AG09319 (cell line): Measurements from ENCODE around the gene CLDN7.

Experiments
- DNase-seq: peaks from one replicate; pipeline ENCODE4 v3.0.0-alpha.2; 2010; ENCODE audit warnings: low read depth; ENCODE audit errors: extremely low read depth
- TF ChIP-seq, protein P1 (sequence below): IDR thresholded peaks from 2 replicates; pipeline ENCODE4 v1.5.1; 2011; ENCODE audit warnings: low read depth, mild to moderate bottlenecking, inconsistent platforms, low read length, moderate library complexity

Gene CLDN7

GRCh38 chr17:7260151-7260550, 2.1 kb downstream of the CLDN7 start:
- TF ChIP-seq, protein P1, sequence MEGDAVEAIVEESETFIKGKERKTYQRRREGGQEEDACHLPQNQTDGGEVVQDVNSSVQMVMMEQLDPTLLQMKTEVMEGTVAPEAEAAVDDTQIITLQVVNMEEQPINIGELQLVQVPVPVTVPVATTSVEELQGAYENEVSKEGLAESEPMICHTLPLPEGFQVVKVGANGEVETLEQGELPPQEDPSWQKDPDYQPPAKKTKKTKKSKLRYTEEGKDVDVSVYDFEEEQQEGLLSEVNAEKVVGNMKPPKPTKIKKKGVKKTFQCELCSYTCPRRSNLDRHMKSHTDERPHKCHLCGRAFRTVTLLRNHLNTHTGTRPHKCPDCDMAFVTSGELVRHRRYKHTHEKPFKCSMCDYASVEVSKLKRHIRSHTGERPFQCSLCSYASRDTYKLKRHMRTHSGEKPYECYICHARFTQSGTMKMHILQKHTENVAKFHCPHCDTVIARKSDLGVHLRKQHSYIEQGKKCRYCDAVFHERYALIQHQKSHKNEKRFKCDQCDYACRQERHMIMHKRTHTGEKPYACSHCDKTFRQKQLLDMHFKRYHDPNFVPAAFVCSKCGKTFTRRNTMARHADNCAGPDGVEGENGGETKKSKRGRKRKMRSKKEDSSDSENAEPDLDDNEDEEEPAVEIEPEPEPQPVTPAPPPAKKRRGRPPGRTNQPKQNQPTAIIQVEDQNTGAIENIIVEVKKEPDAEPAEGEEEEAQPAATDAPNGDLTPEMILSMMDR, result no peak
- no peak for DNase-seq

GRCh38 chr17:7259555-7259889, 2.8 kb downstream of the CLDN7 start:
- TF ChIP-seq, protein P1, result no peak
- no peak for DNase-seq

DNA sequence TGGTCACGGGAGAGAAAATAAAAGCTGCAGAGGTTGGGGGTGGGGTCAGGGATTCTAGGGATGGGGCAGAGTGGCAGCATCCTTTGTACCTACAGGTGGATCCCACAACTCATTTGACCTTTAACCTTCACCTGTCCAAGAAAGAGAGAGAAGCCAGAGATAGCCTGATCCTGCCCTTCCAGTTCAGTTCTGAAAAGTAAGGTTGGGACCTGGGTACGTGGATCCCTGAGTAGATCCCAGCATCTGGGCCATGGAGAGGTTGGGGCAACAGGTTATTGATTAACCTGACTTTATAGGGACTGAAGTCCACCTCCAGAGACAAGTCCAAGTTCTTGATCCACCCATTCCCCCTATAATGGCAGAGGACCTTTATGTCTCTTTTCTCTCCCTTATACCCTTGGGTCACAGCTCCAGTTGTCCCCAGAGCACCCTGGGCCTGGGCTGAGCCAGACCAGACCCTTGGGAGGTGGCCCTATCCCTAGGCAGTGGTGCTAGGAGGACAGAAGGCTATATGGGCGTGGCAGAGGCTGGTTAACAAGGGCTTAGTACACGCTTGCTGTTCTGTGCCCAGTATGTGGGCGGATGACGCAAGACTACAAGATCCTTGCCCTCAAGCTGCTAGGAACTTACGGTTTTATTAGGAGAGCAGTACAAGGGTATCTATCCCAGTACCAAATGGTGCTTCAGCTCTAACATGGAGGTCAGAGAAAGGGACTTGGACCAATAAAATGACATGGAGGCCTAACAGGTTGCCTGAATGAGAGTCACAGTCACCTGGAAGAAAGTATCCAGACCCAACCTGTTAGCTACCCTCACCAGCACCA, 3.3 kb downstream of the CLDN7 start:
- no peak for DNase-seq
- TF ChIP-seq, protein P1, result no peak

DNA sequence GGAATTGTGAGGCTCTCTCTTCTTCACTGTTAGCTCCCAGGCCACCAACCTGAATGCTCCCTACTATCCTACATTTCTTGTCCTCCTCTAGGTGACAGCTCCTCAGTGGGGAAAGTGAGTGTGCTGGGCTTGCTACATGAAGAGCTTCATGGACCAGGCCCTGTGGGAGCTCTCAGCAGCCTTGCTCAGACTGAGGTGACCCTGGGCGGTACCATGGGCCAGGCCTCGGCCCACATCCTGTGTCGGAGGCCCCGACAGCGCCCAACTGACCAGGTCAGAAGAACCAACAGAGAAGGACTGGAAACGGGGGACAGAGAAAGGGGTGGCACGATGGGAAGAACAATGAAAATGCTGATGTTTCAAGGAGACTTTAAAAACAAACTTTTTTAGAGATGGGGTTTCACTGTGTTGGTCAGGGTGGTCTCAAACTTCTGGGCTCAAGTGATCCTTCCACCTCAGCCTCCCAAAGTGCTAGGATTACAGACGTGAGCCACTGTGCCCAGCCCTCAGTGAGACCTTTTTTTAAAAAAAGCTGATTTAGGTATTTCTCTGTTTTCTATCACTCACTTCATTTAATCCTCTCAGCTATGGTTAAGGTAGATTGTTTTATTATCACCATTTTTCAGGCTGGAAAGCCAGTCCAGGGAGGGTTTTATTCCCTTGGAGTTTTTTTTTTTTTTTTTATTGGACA, 5.4 kb downstream of the CLDN7 start:
- no peak for DNase-seq
- TF ChIP-seq, protein P1, result no peak

DNA sequence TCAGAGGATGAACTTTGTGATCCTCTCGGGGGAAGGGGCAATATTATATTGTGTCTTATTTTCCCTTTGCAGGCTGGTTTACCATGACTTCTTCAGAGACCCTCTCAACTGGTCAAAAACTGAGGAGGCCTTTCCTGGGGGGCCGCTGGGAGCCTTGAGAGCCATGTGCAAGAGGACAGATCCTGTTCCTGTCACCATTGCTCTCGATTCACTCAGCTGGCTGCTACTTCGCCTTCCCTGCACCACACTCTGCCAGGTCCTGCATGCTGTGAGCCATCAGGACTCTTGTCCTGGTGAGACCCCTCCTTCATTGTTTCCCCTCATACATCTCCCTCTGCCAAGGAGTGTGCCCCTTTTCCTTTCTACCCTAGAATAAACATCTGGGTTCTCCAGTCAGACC, 7.8 kb downstream of the CLDN7 start:
- DNase-seq, result no peak

DNA sequence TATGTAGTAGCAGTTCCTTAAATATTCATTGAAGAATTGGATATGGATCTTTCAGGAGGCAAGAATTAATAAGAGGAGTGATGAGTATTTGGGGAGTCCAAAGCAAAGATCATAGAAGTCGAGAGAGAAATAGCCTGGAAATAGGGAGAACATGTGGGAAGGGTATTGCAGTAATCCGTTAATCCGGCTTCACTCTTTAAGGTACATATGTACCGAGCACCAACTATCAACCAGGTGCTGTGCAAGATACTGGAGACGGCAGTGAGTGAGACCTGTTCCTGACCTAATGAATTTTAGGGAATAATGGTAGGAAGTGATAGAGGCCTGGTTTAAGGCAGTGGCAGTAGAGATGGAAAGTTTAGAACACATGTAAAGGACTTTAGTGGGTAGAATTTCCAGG, 9.2 kb downstream of the CLDN7 start:
- TF ChIP-seq, protein P1, result no peak
- DNase-seq, result no peak

More for the DNA sequence above, 7.8 kb downstream of the CLDN7 start:
- TF ChIP-seq, protein P1, result no peak
